T-cell (primary cell): ENCODE data around the gene THUMPD1. TPM values are rescaled to one million over a fixed set of nuclear protein-coding genes. Genes with fewer than 3 reads are reported as not detected.

Experiments
- ATAC-seq, 4 experiments: fragments of 200-7000 bp in 3 of 4; fragments of 150-1000 bp in 1 of 4; cut with Tn5 transposase; replicated peaks in 1 of 4; 1 replicate in 3 of 4; 2 replicates in 1 of 4; pipeline ENCODE4 v1.10.0; 2021; ENCODE audit warnings: moderate library complexity in 3 of 4, mild to moderate bottlenecking in 2 of 4, moderate number of reproducible peaks in 1 of 4
- CTCF ChIA-PET, 2 donors: fragments of 300-600 bp; sonication (Branson Sonifier 250); formaldehyde crosslinking; loops; one replicate each; lab custom pipeline; 2022; ENCODE audit warnings: antibody characterized with exemption in 2 of 2; lab: Charles Lee
- POLR2A ChIA-PET, 2 donors: fragments of 300-600 bp; sonication (Branson Sonifier 250); formaldehyde crosslinking; loops; one replicate each; lab custom pipeline; 2022; ENCODE audit warnings: antibody characterized with exemption in 2 of 2; lab: Charles Lee
- DNase-seq, 35 experiments: peaks; one replicate each; pipeline versions ENCODE4 v3.0.0 to v3.0.0-alpha.2; 2013 to 2023
- H3K27ac ChIP-seq: one replicate; pipeline ENCODE4 v1.5.1; 2013; ENCODE audit warnings: low read length
- H3K27me3 ChIP-seq, 2 experiments: replicated peaks in 1 of 2; 1 replicate in 1 of 2; 2 replicates in 1 of 2; pipeline versions ENCODE4 v1.6.1 to v1.7.0; 2013; ENCODE audit warnings: low read length in 1 of 2, mixed read lengths in 1 of 2; ENCODE audit not compliant: control insufficient read depth in 2 of 2, insufficient read depth in 2 of 2; ENCODE audit errors: extremely low read depth in 1 of 2
- H3K36me3 ChIP-seq, 2 donors: 1 replicate in 1 of 2; 2 replicates in 1 of 2; pipeline versions ENCODE4 v1.6.1 to v1.7.0; 2013; ENCODE audit warnings: low read length in 1 of 2; ENCODE audit not compliant: control insufficient read depth in 2 of 2, insufficient read depth in 1 of 2; ENCODE audit errors: extremely low read depth in 1 of 2
- H3K4me1 ChIP-seq, 2 experiments: 1 replicate in 1 of 2; 2 replicates in 1 of 2; pipeline versions ENCODE4 v1.6.1 to v1.7.0; 2013; ENCODE audit warnings: low read length in 2 of 2, mixed read lengths in 1 of 2; ENCODE audit not compliant: insufficient read depth in 2 of 2, control insufficient read depth in 1 of 2; ENCODE audit errors: extremely low read depth in 1 of 2
- H3K4me3 ChIP-seq, 2 donors: 1 replicate in 1 of 2; 2 replicates in 1 of 2; pipeline versions ENCODE4 v1.5.1 to v1.7.0; 2013; ENCODE audit warnings: mild to moderate bottlenecking in 2 of 2, low read length in 1 of 2, moderate library complexity in 1 of 2; ENCODE audit not compliant: control insufficient read depth in 1 of 2; ENCODE audit errors: extremely low read depth in 1 of 2
- H3K9me3 ChIP-seq: 2 replicates; pipeline ENCODE4 v1.7.0; 2013
- H3K27ac Mint-ChIP-seq, 2 donors: one replicate each; pipeline ENCODE4 v1.8.0; 2020 to 2021; ENCODE audit warnings: mild to moderate bottlenecking in 2 of 2, mixed read lengths in 2 of 2
- H3K27me3 Mint-ChIP-seq, 2 donors: one replicate each; pipeline ENCODE4 v1.8.0; 2021 to 2022; ENCODE audit warnings: mixed read lengths in 2 of 2
- H3K36me3 Mint-ChIP-seq: one replicate; pipeline ENCODE4 v1.8.0; 2021; ENCODE audit warnings: mixed read lengths
- H3K4me1 Mint-ChIP-seq, 3 donors: one replicate each; pipeline ENCODE4 v1.8.0; 2020 to 2022; ENCODE audit warnings: mixed read lengths in 3 of 3, mild to moderate bottlenecking in 1 of 3
- H3K4me3 Mint-ChIP-seq, 3 donors: one replicate each; pipeline ENCODE4 v1.8.0; 2020 to 2022; ENCODE audit warnings: mild to moderate bottlenecking in 3 of 3, mixed read lengths in 3 of 3, moderate library complexity in 3 of 3
- H3K9me3 Mint-ChIP-seq, 3 donors: one replicate each; pipeline ENCODE4 v1.8.0; 2020 to 2022; ENCODE audit warnings: mixed read lengths in 3 of 3
- WGBS: methylation state at CpG from one replicate; pipeline ENCODE4 v1.1.5; 2013; ENCODE audit warnings: missing lambda C conversion rate; ENCODE audit not compliant: insufficient coverage; 5-methylcytosine and 5-hydroxymethylcytosine counted together
- total RNA-seq, 35 experiments: library from RNA in 6 of 35; stranded (reverse) in 6 of 35; fragments of 120-200 nt in 1 of 35; gene quantifications; one replicate each; pipeline versions ENCODE4 v1.2.1 to v1.2.4 and lab custom pipeline; 2013 to 2026

The THUMPD1 gene
- total RNA-seq (10 to 100 TPM; 57.0 to 96.2 (median 61.4) TPM), total RNA-seq (lab: John Stamatoyannopoulos, UW) (95.1 to 230 (median 171) reads per million in 29 experiments)
- total RNA-seq (2013), result 106 TPM

- H3K4me3 ChIP-seq, result peak within 1 kb of the TSS; percentile 97 to 100
- peak within 1 kb of the TSS; percentile 100 for H3K27ac ChIP-seq
- peaks cover 11% of the 10 kb centered on the region for H3K36me3 Mint-ChIP-seq
- DNase-seq (peak; percentile 93 to 99 (median 97)), ATAC-seq (peak; percentile 91 to 95 (median 92))
- WGBS, result under 1% methylated on average over 39 of the region's 42 CpGs
- peaks cover 0 to 4% (median 3%) of the 10 kb centered on the region in 3 donors for H3K9me3 Mint-ChIP-seq
- peak within 1 kb of the TSS; percentile 96 to 98 for H3K27ac Mint-ChIP-seq
- H3K4me1 Mint-ChIP-seq, result peaks cover 27 to 30% (median 29%) of the 10 kb centered on the region in 3 donors
- peaks cover 10 to 31% of the 10 kb centered on the region in 2 experiments for H3K4me1 ChIP-seq
- no peaks in the 10 kb centered on the region for H3K27me3 Mint-ChIP-seq
- H3K9me3 ChIP-seq, result no peaks in the 10 kb centered on the region
- peak within 1 kb of the TSS; percentile 93 to 94 (median 94) for H3K4me3 Mint-ChIP-seq
- ChIA-PET POLR2A (interaction anchor here in 1 of 2 donors (0.6 to 1.0 kb wide), 2 partner anchors 1214 to 1264 kb away, joined by 3 read pairs; no protein-coding TSS in a partner anchor), CTCF (interaction anchor here (0.6 to 1.9 kb wide), 5 partner anchors 23 to 1447 kb away, joined by 3 to 5 read pairs (median 4); no protein-coding TSS in a partner anchor)
- peaks cover 6 to 20% of the 10 kb centered on the region in 2 donors for H3K36me3 ChIP-seq
- no peaks in the 10 kb centered on the region for H3K27me3 ChIP-seq
These were observed at the start of gene THUMPD1 for GRCh38 chr16:20741554-20742285. Gene THUMPD1 (minus strand): TSS chr16:20741818. CDS start chr16:20741739, 79 bp downstream.

- peaks cover 4% of the 10 kb centered on the region for H3K36me3 Mint-ChIP-seq
- Histone ChIP-seq H3K4me3 (no peak overlapping the region), H3K27me3 (no peaks in the 10 kb centered on the region), H3K36me3 (no peaks in the 10 kb centered on the region), H3K9me3 (no peaks in the 10 kb centered on the region), H3K4me1 (no peaks in the 10 kb centered on the region), H3K27ac (no peak overlapping the region)
- H3K27ac Mint-ChIP-seq, result no peak overlapping the region
- no peaks in the 10 kb centered on the region for H3K27me3 Mint-ChIP-seq
- DNase-seq, result no peak
- ChIA-PET POLR2A (no interaction called here), CTCF (interaction anchor here in 1 of 2 donors (0.7 kb wide), 1 partner anchor 19 kb away, joined by 4 read pairs; no protein-coding TSS in a partner anchor)
- no peaks in the 10 kb centered on the region for H3K9me3 Mint-ChIP-seq
- H3K4me3 Mint-ChIP-seq, result no peak overlapping the region
- no peaks in the 10 kb centered on the region for H3K4me1 Mint-ChIP-seq
- ATAC-seq, result no peak
These were observed 47.5 kb upstream of the THUMPD1 start for GRCh38 chr16:20789130-20789529.

GRCh38 chr16:20784204-20784603 is 42.6 kb upstream of the THUMPD1 start:
- Histone ChIP-seq H3K36me3 (peaks cover 0 to 2% of the 10 kb centered on the region in 2 donors), H3K27ac (no peak overlapping the region), H3K27me3 (no peaks in the 10 kb centered on the region), H3K9me3 (no peaks in the 10 kb centered on the region), H3K4me3 (no peak overlapping the region), H3K4me1 (no peaks in the 10 kb centered on the region)
- Mint-ChIP-seq H3K27ac (no peak overlapping the region), H3K4me3 (no peak overlapping the region), H3K9me3 (no peaks in the 10 kb centered on the region), H3K36me3 (peaks cover 19% of the 10 kb centered on the region), H3K27me3 (no peaks in the 10 kb centered on the region), H3K4me1 (no peaks in the 10 kb centered on the region)
- no peak for DNase-seq
- ChIA-PET CTCF (no interaction called here), POLR2A (no interaction called here)
- ATAC-seq, result no peak

GRCh38 chr16:20782470-20782869 is 40.9 kb upstream of the THUMPD1 start:
- POLR2A ChIA-PET, result no interaction called here
- H3K4me3 ChIP-seq, result no peak overlapping the region
- H3K4me1 ChIP-seq, result no peaks in the 10 kb centered on the region
- WGBS, result 100% methylated on average over 1 of the region's 2 CpGs
- ATAC-seq (no peak), DNase-seq (no peak)
- peaks cover 0 to 2% of the 10 kb centered on the region in 2 donors for H3K36me3 ChIP-seq
- no peaks in the 10 kb centered on the region for H3K9me3 ChIP-seq
- peaks cover 21% of the 10 kb centered on the region for H3K36me3 Mint-ChIP-seq
- H3K4me1 Mint-ChIP-seq, result no peaks in the 10 kb centered on the region
- H3K9me3 Mint-ChIP-seq, result no peaks in the 10 kb centered on the region
- no peak overlapping the region for H3K27ac Mint-ChIP-seq
- H3K27me3 Mint-ChIP-seq, result no peaks in the 10 kb centered on the region
- CTCF ChIA-PET, result no interaction called here
- no peak overlapping the region for H3K4me3 Mint-ChIP-seq
- no peak overlapping the region for H3K27ac ChIP-seq
- H3K27me3 ChIP-seq, result no peaks in the 10 kb centered on the region

GRCh38 chr16:20781697-20782096 is 40.1 kb upstream of the THUMPD1 start:
- Mint-ChIP-seq H3K4me1 (no peaks in the 10 kb centered on the region), H3K27ac (no peak overlapping the region), H3K9me3 (no peaks in the 10 kb centered on the region), H3K36me3 (peaks cover 22% of the 10 kb centered on the region), H3K27me3 (no peaks in the 10 kb centered on the region), H3K4me3 (no peak overlapping the region)
- H3K27me3 ChIP-seq, result no peaks in the 10 kb centered on the region
- WGBS, result no CpG with 5 or more reads among the region's 1 CpG
- ChIA-PET CTCF (no interaction called here), POLR2A (no interaction called here)
- no peaks in the 10 kb centered on the region for H3K4me1 ChIP-seq
- H3K36me3 ChIP-seq, result peaks cover 0 to 2% of the 10 kb centered on the region in 2 donors
- no peak overlapping the region for H3K27ac ChIP-seq
- H3K4me3 ChIP-seq, result no peak overlapping the region
- no peaks in the 10 kb centered on the region for H3K9me3 ChIP-seq
- ATAC-seq (no peak), DNase-seq (no peak)

GRCh38 chr16:20774703-20775362 is 33.2 kb upstream of the THUMPD1 start:
- no peaks in the 10 kb centered on the region for H3K9me3 Mint-ChIP-seq
- H3K27me3 Mint-ChIP-seq, result no peaks in the 10 kb centered on the region
- peaks cover 0 to 6% (median 0%) of the 10 kb centered on the region in 3 donors for H3K4me1 Mint-ChIP-seq
- ATAC-seq (peak in 3 of 4 experiments; percentile 50 to 61 (median 54)), DNase-seq (peak in 33 of 35 experiments; percentile 9 to 67 (median 38))
- H3K36me3 Mint-ChIP-seq, result peaks cover 15% of the 10 kb centered on the region
- Histone ChIP-seq H3K36me3 (no peaks in the 10 kb centered on the region), H3K9me3 (no peaks in the 10 kb centered on the region), H3K4me1 (no peaks in the 10 kb centered on the region), H3K27ac (no peak overlapping the region), H3K4me3 (no peak overlapping the region), H3K27me3 (no peaks in the 10 kb centered on the region)
- POLR2A ChIA-PET, result no interaction called here
- 76% methylated on average over 4 of the region's 7 CpGs for WGBS
- no peak overlapping the region for H3K4me3 Mint-ChIP-seq
- no peak overlapping the region for H3K27ac Mint-ChIP-seq
- CTCF ChIA-PET, result interaction anchor here in 1 of 2 donors (0.7 kb wide), 1 partner anchor 72 kb away, joined by 4 read pairs; no protein-coding TSS in a partner anchor
